B cell (primary cell): Measurements from ENCODE around the gene CBX8. TPM values are rescaled to one million over a fixed set of nuclear protein-coding genes. Genes with fewer than 3 reads are reported as not detected.
A peak's percentile ranks its signal among the peaks of the same experiment; 100 is the strongest.

Source experiments
- ATAC-seq: fragments of 200-7000 bp; cut with Tn5 transposase; one replicate; pipeline ENCODE4 v1.10.0; 2021; ENCODE audit warnings: low read depth, mild to moderate bottlenecking, moderate number of reproducible peaks, moderate library complexity
- CTCF ChIA-PET: fragments of 350-600 bp; sonication (Branson Sonifier 250); formaldehyde crosslinking; loops from one replicate; lab custom pipeline; 2021; ENCODE audit warnings: antibody characterized with exemption, inconsistent platforms; lab: Charles Lee
- POLR2A ChIA-PET: fragments of 350-600 bp; sonication (Branson Sonifier 250); formaldehyde crosslinking; loops from one replicate; lab custom pipeline; 2021; ENCODE audit warnings: antibody characterized with exemption; lab: Charles Lee
- DNase-seq: peaks from one replicate; pipeline ENCODE4 v3.0.0; 2013
- H2AFZ ChIP-seq: 2 replicates; pipeline ENCODE4 v1.6.1; 2012; ENCODE audit warnings: mild to moderate bottlenecking, low read depth, low read length; ENCODE audit not compliant: insufficient read depth, poor library complexity, severe bottlenecking
- H3K27ac ChIP-seq, 2 donors: 1 replicate in 1 of 2; 2 replicates in 1 of 2; pipeline ENCODE4 v1.5.1; 2012 to 2013; ENCODE audit warnings: low read length in 2 of 2, mild to moderate bottlenecking in 2 of 2, moderate library complexity in 1 of 2
- H3K27me3 ChIP-seq, 4 experiments: fragments of 200-600 bp in 1 of 4; sonication (generic) in 1 of 4; replicated peaks in 1 of 4; 1 replicate in 2 of 4; 2 replicates in 2 of 4; pipeline versions ENCODE4 v1.6.1 to v1.7.0; 2013 to 2016; ENCODE audit warnings: low read length in 3 of 4, mild to moderate bottlenecking in 2 of 4, mixed read lengths in 1 of 4, moderate library complexity in 1 of 4; ENCODE audit not compliant: insufficient read depth in 4 of 4, control insufficient read depth in 3 of 4; ENCODE audit errors: control extremely low read depth in 1 of 4
- H3K36me3 ChIP-seq, 2 experiments: replicated peaks in 1 of 2; 1 replicate in 1 of 2; 2 replicates in 1 of 2; pipeline versions ENCODE4 v1.6.1 to v1.7.1; 2013; ENCODE audit warnings: low read length in 1 of 2; ENCODE audit not compliant: insufficient read depth in 2 of 2, control insufficient read depth in 1 of 2; ENCODE audit errors: control extremely low read depth in 1 of 2, extremely low read depth in 1 of 2
- H3K4me1 ChIP-seq, 2 donors: fragments of 200-600 bp in 1 of 2; sonication (generic) in 1 of 2; 1 replicate in 1 of 2; 2 replicates in 1 of 2; pipeline versions ENCODE4 v1.5.1 to v1.6.1; 2013 to 2017; ENCODE audit warnings: low read length in 2 of 2; ENCODE audit not compliant: control insufficient read depth in 2 of 2, insufficient read depth in 2 of 2
- H3K4me2 ChIP-seq: replicated peaks from 2 replicates; pipeline ENCODE3; 2012; ENCODE audit warnings: mild to moderate bottlenecking, low read depth, low read length; ENCODE audit not compliant: poor library complexity, severe bottlenecking
- H3K4me3 ChIP-seq, 5 experiments: fragments of 200-600 bp in 1 of 5; sonication (generic) in 1 of 5; 1 replicate in 3 of 5; 2 replicates in 2 of 5; pipeline versions ENCODE4 v1.5.1 to v1.7.0; 2011 to 2016; ENCODE audit warnings: low read length in 4 of 5, mild to moderate bottlenecking in 4 of 5, low read depth in 2 of 5, control low read depth in 1 of 5, moderate library complexity in 1 of 5; ENCODE audit not compliant: insufficient read depth in 1 of 5; ENCODE audit errors: control extremely low read depth in 1 of 5, extremely low read depth in 1 of 5
- H3K79me2 ChIP-seq: fragments of 200-600 bp; sonication (generic); one replicate; pipeline ENCODE4 v1.6.0; 2016; ENCODE audit warnings: low read length; ENCODE audit not compliant: control insufficient read depth, insufficient read depth
- H3K9ac ChIP-seq: fragments of 200-600 bp; sonication (generic); 2 replicates; pipeline ENCODE4 v1.6.1; 2017; ENCODE audit warnings: mild to moderate bottlenecking, low read length, moderate library complexity
- H3K9me3 ChIP-seq, 3 donors: one replicate each; pipeline versions ENCODE4 v1.6.1 to v1.7.1; 2013; ENCODE audit warnings: low read length in 2 of 3; ENCODE audit not compliant: control insufficient read depth in 2 of 3, insufficient read depth in 1 of 3; ENCODE audit errors: control extremely low read depth in 1 of 3
- H4K20me1 ChIP-seq: 2 replicates; pipeline ENCODE4 v1.6.0; 2012; ENCODE audit warnings: mild to moderate bottlenecking, low read length; ENCODE audit not compliant: insufficient read depth, control insufficient read depth, poor library complexity, severe bottlenecking
- H3K27ac Mint-ChIP-seq: one replicate; pipeline ENCODE4 v1.8.0; 2021; ENCODE audit warnings: mixed read lengths
- H3K27me3 Mint-ChIP-seq: one replicate; pipeline ENCODE4 v1.8.0; 2021; ENCODE audit warnings: mixed read lengths
- H3K4me1 Mint-ChIP-seq: one replicate; pipeline ENCODE4 v1.8.0; 2021; ENCODE audit warnings: mixed read lengths
- H3K4me3 Mint-ChIP-seq: one replicate; pipeline ENCODE4 v1.8.0; 2021; ENCODE audit warnings: mixed read lengths
- H3K9me3 Mint-ChIP-seq: one replicate; pipeline ENCODE4 v1.8.0; 2022; ENCODE audit warnings: mixed read lengths; ENCODE audit not compliant: insufficient read depth
- WGBS: methylation state at CpG from one replicate; pipeline ENCODE4 v1.1.5; 2013; ENCODE audit warnings: missing lambda C conversion rate; ENCODE audit not compliant: insufficient coverage; 5-methylcytosine and 5-hydroxymethylcytosine counted together
- intact Hi-C: fragments of 100-400 bp; cut with micrococcal nuclease; formaldehyde crosslinking; loops from one replicate; pipeline ENCODE4 v1.10.0; 2022
- polyA plus RNA-seq: library from polyadenylated mRNA; depleted of rRNA; stranded (reverse); fragments of >200 nt; gene quantifications from 2 replicates; pipeline ENCODE4 v1.2.3, GENCODE V29; 2012
- total RNA-seq, 2 donors: library from RNA; stranded (reverse); fragments of 120-200 nt in 1 of 2; gene quantifications; 1 replicate in 1 of 2; 2 replicates in 1 of 2; pipeline versions ENCODE4 v1.2.3 to v1.2.4, GENCODE V29; 2013 to 2022
- TF ChIP-seq, protein P1 (sequence below): fragments of 200-600 bp; IDR thresholded peaks from one replicate; pipeline ENCODE4 v1.8.0; 2022; ENCODE audit warnings: antibody characterized with exemption, mild to moderate bottlenecking

The CBX8 gene
- total and polyA plus RNA-seq, 2 donors (not counting 1 experiment from before 2014, with no cell fraction given), result 0.31 to 6.8 TPM

DNA sequence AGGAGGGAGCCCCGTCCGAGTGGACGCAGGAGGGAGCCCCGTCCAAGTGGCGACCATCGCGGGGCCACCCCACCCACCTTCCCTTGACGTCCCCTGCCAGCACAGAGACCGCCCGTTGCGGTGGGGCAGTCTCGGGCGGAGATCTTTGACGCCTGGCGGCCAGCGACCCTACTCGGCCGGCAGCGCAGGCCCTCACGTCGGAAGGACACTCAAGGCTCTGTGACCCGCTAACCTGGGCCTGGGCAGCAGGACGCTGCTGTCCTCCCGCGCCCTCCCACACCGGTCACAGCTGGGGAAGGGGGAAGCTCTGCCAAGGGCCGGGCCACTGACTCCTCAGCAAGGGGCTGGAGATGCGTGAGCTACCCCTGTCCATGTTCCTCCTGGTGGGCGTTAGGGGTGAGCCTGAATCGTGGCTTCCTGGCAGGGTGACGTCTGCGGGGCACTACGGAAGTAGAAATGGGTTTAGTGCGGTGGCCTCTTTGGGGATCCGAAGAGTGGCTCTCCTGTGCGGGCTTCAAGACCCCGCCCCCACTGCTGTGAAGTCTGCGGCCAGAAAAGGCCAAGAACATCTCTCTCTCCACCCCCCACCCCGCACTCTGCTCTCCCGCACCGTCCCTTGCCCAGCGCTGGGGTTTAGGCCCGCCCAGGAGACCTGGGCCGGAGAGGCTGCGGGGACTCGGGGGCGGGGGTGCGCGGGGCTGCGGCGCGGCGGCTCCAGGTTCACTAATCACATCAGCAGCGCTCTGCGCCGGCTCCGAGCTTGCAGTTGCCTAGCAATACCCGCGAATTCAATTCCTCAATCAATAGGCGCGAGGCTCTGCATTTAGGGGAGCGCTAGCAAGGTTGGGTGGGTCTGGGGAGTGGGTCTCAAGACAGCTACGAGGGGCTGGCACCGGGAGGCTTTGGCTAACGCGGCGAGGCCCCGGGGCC is 5.8 kb downstream of the CBX8 start:
- peak overlapping the region; percentile 66 for H3K4me2 ChIP-seq
- H3K9me3 Mint-ChIP-seq, result no peaks in the 10 kb centered on the region
- no peak overlapping the region for H3K9ac ChIP-seq
- H3K4me3 Mint-ChIP-seq, result no peak overlapping the region
- H3K4me3 ChIP-seq, result no peak overlapping the region
- peaks cover 0 to 48% (median 0%) of the 10 kb centered on the region in 3 donors for H3K9me3 ChIP-seq
- peaks cover 0 to 73% (median 46%) of the 10 kb centered on the region in 4 experiments for H3K27me3 ChIP-seq
- peaks cover 33% of the 10 kb centered on the region in 2 donors for H3K4me1 ChIP-seq
- H3K36me3 ChIP-seq, result peaks cover 0 to 7% of the 10 kb centered on the region in 2 experiments
- H3K79me2 ChIP-seq, result peaks cover 4% of the 10 kb centered on the region
- H4K20me1 ChIP-seq, result peaks cover 21% of the 10 kb centered on the region
- ChIA-PET CTCF (interaction anchor here (0.6 to 3.5 kb wide), 9 partner anchors 13 to 215 kb away, joined by 3 to 30 read pairs (median 6); partner anchors contain the start of gene CBX2), POLR2A (no interaction called here)
- WGBS, result 9% methylated on average over 67 of the region's 68 CpGs
- DNase-seq (peak; percentile 57), ATAC-seq (peak; percentile 9)
- TF ChIP-seq, protein P1, sequence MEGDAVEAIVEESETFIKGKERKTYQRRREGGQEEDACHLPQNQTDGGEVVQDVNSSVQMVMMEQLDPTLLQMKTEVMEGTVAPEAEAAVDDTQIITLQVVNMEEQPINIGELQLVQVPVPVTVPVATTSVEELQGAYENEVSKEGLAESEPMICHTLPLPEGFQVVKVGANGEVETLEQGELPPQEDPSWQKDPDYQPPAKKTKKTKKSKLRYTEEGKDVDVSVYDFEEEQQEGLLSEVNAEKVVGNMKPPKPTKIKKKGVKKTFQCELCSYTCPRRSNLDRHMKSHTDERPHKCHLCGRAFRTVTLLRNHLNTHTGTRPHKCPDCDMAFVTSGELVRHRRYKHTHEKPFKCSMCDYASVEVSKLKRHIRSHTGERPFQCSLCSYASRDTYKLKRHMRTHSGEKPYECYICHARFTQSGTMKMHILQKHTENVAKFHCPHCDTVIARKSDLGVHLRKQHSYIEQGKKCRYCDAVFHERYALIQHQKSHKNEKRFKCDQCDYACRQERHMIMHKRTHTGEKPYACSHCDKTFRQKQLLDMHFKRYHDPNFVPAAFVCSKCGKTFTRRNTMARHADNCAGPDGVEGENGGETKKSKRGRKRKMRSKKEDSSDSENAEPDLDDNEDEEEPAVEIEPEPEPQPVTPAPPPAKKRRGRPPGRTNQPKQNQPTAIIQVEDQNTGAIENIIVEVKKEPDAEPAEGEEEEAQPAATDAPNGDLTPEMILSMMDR, result no peak
- peaks cover 48% of the 10 kb centered on the region for H3K27me3 Mint-ChIP-seq
- peak overlapping the region; percentile 9 for H2AFZ ChIP-seq
- intact Hi-C loops, result no loop called here
- H3K27ac Mint-ChIP-seq, result peak overlapping the region; percentile 7
- peaks cover 19% of the 10 kb centered on the region for H3K4me1 Mint-ChIP-seq
- no peak overlapping the region for H3K27ac ChIP-seq
